ENCODE data around the gene TMTC4.

TMTC4 gene

DNA sequence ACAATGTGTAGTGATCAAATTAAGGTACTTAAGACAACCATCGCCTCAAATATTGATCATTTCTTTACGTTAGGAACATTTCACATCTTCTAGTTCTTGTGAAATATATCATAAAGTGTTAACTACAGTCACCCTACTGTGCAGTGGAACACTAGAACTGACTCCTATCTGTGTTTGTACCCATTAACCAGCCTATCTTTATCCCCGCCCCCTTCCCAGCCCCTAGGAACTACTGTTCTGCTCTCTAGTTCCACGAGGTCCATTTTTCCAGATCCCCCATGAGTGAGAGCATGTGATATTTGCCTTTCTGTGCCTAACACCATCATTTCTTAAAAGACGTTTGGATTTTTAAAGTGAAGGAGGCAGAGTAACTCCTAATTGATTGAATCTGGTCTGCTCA lies 61.6 kb downstream of the TMTC4 start:
- TF ChIP-seq NFIC (IDR thresholded peaks at IDR 0.05), result no peak
- TF ChIP-seq, protein P1, sequence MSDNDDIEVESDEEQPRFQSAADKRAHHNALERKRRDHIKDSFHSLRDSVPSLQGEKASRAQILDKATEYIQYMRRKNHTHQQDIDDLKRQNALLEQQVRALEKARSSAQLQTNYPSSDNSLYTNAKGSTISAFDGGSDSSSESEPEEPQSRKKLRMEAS (IDR thresholded peaks at IDR 0.05), result no peak
- TF ChIP-seq FOXM1 (IDR thresholded peaks at IDR 0.05; ENCODE audit: borderline replicate concordance, low read depth), result no peak
- TF ChIP-seq, protein P2, sequence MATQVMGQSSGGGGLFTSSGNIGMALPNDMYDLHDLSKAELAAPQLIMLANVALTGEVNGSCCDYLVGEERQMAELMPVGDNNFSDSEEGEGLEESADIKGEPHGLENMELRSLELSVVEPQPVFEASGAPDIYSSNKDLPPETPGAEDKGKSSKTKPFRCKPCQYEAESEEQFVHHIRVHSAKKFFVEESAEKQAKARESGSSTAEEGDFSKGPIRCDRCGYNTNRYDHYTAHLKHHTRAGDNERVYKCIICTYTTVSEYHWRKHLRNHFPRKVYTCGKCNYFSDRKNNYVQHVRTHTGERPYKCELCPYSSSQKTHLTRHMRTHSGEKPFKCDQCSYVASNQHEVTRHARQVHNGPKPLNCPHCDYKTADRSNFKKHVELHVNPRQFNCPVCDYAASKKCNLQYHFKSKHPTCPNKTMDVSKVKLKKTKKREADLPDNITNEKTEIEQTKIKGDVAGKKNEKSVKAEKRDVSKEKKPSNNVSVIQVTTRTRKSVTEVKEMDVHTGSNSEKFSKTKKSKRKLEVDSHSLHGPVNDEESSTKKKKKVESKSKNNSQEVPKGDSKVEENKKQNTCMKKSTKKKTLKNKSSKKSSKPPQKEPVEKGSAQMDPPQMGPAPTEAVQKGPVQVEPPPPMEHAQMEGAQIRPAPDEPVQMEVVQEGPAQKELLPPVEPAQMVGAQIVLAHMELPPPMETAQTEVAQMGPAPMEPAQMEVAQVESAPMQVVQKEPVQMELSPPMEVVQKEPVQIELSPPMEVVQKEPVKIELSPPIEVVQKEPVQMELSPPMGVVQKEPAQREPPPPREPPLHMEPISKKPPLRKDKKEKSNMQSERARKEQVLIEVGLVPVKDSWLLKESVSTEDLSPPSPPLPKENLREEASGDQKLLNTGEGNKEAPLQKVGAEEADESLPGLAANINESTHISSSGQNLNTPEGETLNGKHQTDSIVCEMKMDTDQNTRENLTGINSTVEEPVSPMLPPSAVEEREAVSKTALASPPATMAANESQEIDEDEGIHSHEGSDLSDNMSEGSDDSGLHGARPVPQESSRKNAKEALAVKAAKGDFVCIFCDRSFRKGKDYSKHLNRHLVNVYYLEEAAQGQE (IDR thresholded peaks at IDR 0.05; ENCODE audit: low read depth), result no peak
- no peak for TF ChIP-seq EP300 (IDR thresholded peaks at IDR 0.05; ENCODE audit: borderline replicate concordance)
- no peak for TF ChIP-seq CREB1 (IDR thresholded peaks at IDR 0.05; ENCODE audit: low read depth)
- no peak for TF ChIP-seq TAF1 (IDR thresholded peaks at IDR 0.05; ENCODE audit: low read depth)
- no peak for TF ChIP-seq TEAD4 (IDR thresholded peaks at IDR 0.05)
- TF ChIP-seq, protein P3, sequence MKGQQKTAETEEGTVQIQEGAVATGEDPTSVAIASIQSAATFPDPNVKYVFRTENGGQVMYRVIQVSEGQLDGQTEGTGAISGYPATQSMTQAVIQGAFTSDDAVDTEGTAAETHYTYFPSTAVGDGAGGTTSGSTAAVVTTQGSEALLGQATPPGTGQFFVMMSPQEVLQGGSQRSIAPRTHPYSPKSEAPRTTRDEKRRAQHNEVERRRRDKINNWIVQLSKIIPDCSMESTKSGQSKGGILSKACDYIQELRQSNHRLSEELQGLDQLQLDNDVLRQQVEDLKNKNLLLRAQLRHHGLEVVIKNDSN (IDR thresholded peaks at IDR 0.05), result no peak
- TF ChIP-seq RAD21 (IDR thresholded peaks at IDR 0.05; ENCODE audit: low read depth), result no peak
- TF ChIP-seq EGR1 (IDR thresholded peaks at IDR 0.05), result no peak
- TF ChIP-seq TCF12 (IDR thresholded peaks at IDR 0.05; ENCODE audit: low read depth), result no peak
- no peak for TF ChIP-seq YY1 (IDR thresholded peaks at IDR 0.05; ENCODE audit: low read depth)
- TF ChIP-seq CEBPB (IDR thresholded peaks at IDR 0.05), result no peak
- no peak for TF ChIP-seq ZBTB7A (IDR thresholded peaks at IDR 0.05; ENCODE audit: low read depth)

DNA sequence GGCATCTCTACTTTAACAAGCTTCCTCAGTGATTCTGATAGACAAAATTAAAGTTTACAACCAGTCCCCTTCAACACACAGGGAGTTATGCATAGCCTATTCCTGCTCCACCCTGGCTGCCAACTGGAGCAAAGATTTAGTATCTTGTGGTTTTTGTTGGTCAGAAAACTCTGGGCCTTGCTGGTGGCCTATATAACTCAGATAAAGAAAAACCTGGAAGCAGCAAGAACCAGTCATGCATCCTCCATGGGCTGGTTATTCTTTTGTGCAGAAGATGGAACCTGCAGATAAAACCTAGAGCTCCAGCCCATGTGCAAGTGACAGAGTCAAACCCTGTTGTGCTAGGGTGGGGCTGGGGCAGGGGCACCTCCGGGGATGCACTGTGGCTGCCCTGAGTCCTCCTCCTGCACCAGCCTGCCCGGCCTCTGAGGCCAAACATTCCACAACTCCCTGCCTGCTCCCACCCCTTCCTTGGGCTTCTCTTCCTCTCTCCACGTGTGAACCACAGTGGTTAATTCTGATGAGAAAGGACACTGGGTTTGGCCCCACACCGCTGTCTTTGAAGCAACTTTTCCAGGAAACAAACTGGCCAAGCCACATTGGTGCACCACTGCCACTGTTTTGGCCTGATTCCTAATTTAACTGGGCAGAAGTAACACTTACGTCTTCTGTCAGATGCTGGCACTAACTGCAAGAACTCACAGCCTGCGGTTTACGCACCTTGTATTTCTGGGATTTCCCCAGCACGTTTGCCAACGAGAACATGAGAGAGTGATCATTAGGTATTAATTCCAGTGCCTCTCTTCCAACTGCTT lies 62.7 kb downstream of the TMTC4 start:
- TF ChIP-seq, protein P3 (IDR thresholded peaks at IDR 0.05), result no peak
- no peak for TF ChIP-seq ZBTB7A (IDR thresholded peaks at IDR 0.05; ENCODE audit: low read depth)
- no peak for TF ChIP-seq CREB1 (IDR thresholded peaks at IDR 0.05; ENCODE audit: low read depth)
- TF ChIP-seq CEBPB (IDR thresholded peaks at IDR 0.05), result no peak
- TF ChIP-seq, protein P2 (IDR thresholded peaks at IDR 0.05; ENCODE audit: low read depth), result no peak
- TF ChIP-seq, protein P1 (IDR thresholded peaks at IDR 0.05), result no peak
- no peak for TF ChIP-seq TCF12 (IDR thresholded peaks at IDR 0.05; ENCODE audit: low read depth)
- no peak for TF ChIP-seq FOXM1 (IDR thresholded peaks at IDR 0.05; ENCODE audit: borderline replicate concordance, low read depth)
- TF ChIP-seq TEAD4 (IDR thresholded peaks at IDR 0.05), result no peak
- TF ChIP-seq NFIC (IDR thresholded peaks at IDR 0.05), result no peak
- no peak for TF ChIP-seq TAF1 (IDR thresholded peaks at IDR 0.05; ENCODE audit: low read depth)
- TF ChIP-seq YY1 (IDR thresholded peaks at IDR 0.05; ENCODE audit: low read depth), result no peak
- TF ChIP-seq EGR1 (IDR thresholded peaks at IDR 0.05), result no peak
- no peak for TF ChIP-seq RAD21 (IDR thresholded peaks at IDR 0.05; ENCODE audit: low read depth)
- no peak for TF ChIP-seq EP300 (IDR thresholded peaks at IDR 0.05; ENCODE audit: borderline replicate concordance)

DNA sequence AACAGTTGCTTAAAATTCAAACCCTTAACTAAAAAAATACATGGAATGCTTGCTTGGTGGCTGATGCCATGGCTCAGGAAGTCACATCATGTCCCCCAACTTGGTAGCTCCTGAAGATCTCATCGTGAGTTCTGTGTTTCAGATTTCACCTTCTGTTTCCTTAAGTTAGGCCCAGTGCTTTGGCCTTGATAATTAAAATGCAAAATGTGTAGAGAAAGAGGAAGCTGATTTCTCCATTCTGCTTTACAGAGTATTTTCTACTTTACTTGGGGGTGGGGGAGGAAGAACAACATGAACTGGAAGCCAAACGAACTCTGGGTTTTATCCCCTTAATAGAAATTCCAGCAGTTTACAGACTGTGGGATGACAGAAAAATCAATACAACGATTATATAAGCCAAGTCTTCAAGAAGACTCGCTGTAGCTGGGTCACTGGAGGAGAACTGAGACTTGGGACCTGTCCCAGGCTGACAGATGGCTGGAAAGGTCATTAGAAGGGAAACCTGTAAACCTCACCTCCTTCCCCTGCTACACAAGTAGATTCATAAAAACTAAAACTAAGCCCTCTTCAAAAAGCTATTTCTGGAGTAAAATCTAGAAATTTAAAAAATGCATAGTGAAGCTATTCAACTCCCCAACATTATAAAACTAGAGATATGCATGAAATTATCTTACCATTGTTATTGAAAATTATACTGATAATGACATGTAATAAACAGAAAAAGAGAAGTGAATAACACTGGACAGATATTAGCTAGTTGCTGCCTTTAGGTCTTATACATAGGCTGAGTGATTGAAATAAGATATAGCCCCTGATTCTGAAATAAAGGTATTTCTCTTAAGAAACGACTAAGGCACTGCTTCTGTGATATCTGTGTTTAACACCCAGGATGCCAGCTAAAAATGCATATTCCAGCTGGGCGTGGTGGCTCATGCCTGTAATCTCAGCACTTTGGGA lies 63.9 kb downstream of the TMTC4 start:
- TF ChIP-seq CEBPB (IDR thresholded peaks at IDR 0.05) (no peak), TAF1 (IDR thresholded peaks at IDR 0.05; ENCODE audit: low read depth) (no peak), ZBTB7A (IDR thresholded peaks at IDR 0.05; ENCODE audit: low read depth) (no peak), TEAD4 (IDR thresholded peaks at IDR 0.05) (no peak), YY1 (IDR thresholded peaks at IDR 0.05; ENCODE audit: low read depth) (no peak), CREB1 (IDR thresholded peaks at IDR 0.05; ENCODE audit: low read depth) (no peak), TCF12 (IDR thresholded peaks at IDR 0.05; ENCODE audit: low read depth) (no peak), NFIC (IDR thresholded peaks at IDR 0.05) (no peak), FOXM1 (IDR thresholded peaks at IDR 0.05; ENCODE audit: borderline replicate concordance, low read depth) (no peak), EGR1 (IDR thresholded peaks at IDR 0.05) (no peak), EP300 (IDR thresholded peaks at IDR 0.05; ENCODE audit: borderline replicate concordance) (no peak)
- TF ChIP-seq, protein P1 (IDR thresholded peaks at IDR 0.05), result no peak
- TF ChIP-seq, protein P2 (IDR thresholded peaks at IDR 0.05; ENCODE audit: low read depth), result no peak
- TF ChIP-seq, protein P3 (IDR thresholded peaks at IDR 0.05), result no peak
